GM19455 (cell line): ENCODE data around the gene STC2.
"Not testable (repeated sequence)": the region's sequence is repeated elsewhere in the genome, so short reads cannot be mapped to it uniquely, and the experiment has no call there.

Experiments used
- ATAC-seq: cut with Tn5 transposase; IDR thresholded peaks from one replicate; pipeline ENCODE4 v1.9.1; 2021; ENCODE audit not compliant: unreplicated experiment

The STC2 gene

DNA sequence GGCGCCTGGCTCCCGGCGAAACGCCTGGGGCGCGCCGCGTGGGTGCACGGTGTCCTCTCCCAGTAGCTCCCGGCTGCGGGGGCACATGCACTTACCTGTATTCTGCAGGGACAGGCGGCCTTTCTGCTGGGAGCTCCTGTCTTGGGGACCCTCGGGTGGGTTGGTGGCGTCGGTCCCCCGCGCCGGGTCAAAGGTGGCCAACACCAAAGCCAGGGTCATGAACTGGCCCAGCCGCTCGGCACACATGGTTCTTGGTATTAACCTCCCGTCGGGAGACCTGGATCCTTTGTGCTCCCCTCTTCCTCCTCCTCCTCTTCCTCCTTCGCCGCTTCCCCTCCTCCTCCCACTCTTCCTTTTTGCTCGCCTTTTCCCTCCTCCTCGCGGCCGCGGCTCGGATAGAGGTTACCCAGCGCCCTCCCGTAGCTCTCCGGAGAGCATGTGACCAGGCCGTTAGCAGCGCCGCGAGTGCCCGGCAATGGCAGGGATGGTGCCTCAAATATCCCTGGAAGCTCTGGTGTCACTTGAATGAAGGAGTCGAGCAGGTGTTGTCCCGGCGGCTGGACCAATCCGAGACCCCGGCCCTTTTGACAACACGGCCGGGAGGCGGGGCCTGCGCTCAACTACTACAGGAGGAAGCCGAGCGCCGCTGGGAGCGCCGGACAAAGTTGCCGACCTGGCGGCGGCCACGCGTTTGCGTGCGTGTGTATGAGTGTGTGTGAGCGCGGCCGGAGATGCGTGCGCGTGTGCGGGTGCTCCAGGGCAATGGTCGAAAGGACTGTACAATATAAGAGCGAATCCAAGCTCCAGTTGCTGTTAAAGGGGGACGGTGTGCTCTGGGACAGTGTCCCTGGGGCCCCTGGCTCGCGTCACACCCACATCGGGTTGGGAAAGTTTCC, at the start of gene STC2:
STC2 (minus strand) TSS at position 467 of the 896 bp plus-strand sequence; CDS start at position 246, 221 bp downstream.
- ATAC-seq, result peak; percentile 52

GRCh38 chr5:173371400-173371799, 43.2 kb upstream of the STC2 start:
- ATAC-seq, result no peak

DNA sequence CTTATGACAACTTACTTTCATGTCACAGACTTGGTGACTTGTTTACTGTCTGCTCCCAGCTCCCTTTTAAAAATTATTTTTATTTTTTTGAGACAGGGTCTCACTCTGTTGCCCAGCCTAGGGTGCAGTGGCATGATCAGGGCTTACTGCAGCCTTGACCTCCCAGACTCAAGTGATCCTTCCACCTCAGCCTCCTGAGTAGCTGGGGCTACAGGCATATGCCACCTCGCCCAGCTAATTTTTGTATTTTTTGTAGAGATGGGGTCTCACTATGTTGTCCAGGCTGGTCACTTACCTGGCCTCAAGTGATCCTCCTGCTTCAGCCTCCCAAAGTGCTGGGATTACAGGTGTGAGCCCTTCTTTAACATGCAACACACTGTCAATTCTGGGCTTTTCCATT, 35.2 kb upstream of the STC2 start:
- ATAC-seq, result not testable (repeated sequence)

GRCh38 chr5:173355561-173355960, 27.3 kb upstream of the STC2 start:
- no peak for ATAC-seq

DNA sequence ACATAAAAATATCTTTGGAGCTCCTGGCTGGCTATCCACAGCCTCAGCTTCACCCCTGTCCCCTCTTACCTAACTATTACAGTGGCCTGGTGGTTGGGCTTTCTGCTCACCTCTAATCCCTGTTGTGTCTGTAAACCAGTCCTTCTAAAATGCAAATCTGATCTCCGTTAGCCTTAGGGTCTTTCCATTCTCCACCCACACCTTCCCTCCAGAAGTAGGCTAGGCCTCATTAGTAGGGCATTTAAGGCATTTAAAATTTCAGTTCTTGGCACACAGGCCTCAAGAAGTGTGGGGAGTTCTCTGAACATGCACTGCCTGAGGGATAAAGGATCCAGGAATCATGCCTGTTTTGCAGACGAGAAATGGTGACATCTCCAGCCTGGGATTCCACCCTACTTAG, 26.4 kb upstream of the STC2 start:
- no peak for ATAC-seq

DNA sequence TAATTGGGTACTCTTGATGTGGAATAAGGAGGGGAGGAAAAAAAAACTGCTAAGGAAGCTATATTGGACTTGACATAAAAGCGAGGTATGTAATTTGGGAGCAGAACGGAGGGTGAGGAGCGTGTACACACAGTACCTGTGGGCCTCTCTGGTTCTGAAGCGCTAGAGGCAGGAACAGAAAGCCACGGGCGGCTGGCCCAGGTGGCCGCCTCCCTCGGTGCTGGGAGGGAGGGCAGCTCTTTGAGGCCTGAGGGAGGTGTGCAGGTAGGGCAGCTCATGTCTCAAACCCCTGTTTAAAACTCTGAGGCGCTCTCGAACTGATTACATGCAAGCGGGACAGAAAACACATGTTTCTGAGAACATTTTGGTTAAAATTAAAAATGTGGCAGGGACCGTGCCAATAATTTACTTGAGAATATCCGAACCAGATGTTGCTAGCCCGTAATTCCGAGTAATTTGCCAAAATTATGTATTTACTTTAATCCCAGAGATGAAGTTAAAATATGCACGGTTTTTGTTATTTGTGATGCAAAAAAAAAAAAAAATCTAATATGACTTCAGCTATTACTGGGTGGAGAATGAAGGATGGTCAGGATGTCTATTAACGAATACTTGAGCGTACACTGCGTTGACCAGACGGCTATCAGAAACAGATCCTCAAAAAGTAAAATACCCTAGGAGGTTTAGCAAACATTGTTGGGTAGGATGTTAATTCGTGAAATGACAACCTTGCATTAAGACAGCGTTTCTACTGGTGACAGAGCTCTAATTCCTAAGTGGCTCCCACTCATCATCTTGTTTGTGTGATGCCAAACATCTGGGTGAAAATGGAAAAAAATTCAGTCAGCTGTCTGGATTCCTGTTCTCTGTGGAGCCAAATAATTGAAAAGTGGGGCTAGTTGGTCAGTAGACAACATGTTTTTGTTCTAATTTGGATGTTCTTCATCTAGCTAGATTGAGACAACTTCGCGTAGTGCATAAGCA, 24.4 kb upstream of the STC2 start:
- no peak for ATAC-seq

DNA sequence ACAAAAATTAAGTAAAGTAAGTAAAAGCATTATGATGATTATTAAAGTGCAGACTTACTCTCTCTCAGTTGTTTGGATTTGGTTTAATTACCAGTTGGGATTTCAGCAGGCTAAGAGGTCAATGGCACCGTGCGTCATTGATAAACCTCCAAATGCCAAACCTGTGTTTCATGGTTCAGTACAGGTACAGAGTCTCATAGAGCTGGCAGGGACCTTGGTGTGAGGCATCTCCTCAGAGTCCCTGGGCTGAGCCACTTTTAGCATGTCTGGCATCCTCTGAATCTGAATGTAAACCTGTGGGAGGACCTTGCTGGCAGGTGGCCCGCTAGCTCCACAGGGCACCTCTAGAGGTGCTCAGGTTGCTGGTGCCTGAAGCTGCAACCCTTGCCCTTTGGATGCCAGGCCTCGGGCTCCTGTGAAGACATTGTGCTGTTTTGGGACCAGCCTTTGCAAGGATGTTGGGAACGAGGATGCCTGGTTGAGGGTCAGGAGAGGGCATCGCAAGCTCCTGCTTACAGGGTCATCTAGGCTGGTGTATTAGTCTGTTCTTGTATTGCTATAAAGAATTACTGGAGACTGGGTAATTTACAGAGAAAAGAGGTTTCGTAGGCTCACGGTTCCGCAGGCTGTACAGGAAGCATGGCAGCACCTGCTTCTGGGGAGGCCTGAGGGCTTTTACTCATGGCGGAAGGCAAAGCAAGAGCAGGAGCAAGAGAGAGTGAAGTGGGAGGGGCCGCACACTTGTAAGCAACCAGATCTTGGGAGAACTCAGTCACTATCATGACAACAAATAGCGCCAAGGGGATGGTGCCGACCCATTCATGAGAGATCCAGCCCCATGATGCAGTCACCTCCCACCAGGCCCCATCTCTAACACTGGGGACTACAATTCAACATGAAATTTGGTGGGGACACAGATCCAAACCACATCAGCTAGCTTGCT, 14.9 kb upstream of the STC2 start:
- no peak for ATAC-seq

DNA sequence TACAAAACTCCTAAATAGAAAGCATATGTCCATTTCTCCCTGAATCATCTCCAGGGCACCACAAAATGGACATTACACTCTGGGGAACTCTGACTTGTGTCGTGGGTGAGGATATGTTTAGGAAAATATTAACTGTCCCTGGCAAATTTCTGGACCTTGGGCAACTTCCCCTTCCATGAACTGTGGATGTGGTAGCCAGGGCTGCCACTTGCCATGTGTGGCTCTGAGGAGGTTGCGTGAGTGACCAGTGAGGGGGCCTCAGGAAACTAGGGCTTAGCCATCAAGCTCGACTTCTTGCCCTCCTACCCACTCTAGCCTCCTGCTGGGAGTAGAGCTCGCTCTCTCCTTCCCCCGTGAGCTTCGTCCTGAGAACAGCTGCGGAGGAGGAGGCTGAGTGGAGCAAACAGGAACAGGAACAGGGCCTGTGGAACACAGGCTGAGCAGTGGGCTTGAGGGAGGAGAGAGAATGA, 13.8 kb upstream of the STC2 start:
- ATAC-seq, result no peak

DNA sequence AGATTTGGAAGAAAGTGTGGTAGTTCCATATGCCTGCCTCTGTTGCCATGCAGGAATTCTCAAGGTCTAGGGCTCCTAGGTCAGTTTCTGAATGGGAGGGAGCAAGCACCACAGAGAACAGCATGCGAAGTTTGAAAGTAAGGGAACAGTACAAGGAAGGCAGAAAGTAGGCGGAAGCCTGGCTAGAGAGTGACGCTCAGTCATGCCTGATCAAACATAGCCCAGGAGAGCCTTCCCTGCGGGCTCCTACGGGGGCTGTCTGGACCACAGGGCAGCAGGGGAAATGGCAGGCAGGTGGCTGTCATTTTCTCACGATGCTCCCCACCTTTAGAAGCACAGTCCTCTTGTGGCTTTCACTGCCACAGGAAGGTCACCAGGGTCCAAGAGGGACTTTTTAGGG, 12.8 kb upstream of the STC2 start:
- no peak for ATAC-seq

GRCh38 chr5:173340451-173340850, 12.2 kb upstream of the STC2 start:
- ATAC-seq, result no peak

GRCh38 chr5:173339286-173339685, 11.1 kb upstream of the STC2 start:
- ATAC-seq, result no peak

DNA sequence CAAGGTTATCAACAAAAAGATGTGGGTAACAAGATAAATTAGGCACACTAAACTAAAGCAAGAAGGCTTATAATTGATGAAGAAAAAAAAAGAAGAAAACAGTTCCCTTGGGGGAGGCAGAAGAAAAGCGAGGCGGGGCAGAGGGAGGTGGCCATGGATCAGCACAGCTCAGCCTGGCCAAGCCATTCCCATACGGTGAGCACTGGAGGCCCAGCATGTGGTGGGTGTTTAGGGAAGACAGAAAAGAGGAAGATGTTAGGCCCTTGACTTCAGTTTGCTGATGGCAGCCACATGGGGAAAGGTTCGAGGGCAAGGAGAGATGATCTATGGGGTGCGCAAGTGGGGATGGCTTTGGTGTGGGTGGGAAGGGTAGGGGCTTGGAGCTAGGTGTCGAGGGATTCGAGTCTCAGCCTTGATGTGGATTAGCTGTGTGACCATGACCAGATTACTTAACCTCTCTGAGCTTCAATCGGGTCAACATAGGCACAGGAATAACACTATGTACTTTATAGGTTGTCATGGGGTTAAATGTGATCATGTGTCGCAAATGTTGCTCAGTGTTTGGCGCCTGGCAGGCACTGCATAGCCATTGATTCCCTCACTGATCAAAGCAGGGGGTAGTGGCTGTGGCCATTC, 10.3 kb upstream of the STC2 start:
- no peak for ATAC-seq

DNA sequence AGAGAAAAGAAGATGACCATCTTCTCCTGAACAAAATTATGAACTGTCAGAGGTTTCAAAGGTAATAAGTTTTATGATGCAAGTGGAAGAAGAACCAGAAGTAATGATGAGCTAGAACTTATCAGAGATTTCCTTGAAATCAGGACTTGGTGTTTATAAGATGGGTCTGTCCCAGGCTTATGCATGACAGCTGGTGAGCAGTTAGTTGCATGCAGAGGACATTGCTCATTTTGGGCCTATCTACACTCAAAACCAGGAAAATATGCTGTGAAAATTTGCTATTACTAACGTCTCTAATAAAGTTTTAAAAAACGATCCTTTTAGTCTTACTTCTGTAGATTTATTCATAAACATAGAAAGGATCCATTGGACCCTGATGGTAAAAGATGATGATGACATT, 6.6 kb upstream of the STC2 start:
- ATAC-seq, result no peak

- ATAC-seq, result no peak
These were observed 5.9 kb upstream of the STC2 start for GRCh38 chr5:173333925-173334661.

- ATAC-seq, result peak; percentile 70
These were observed 3.8 kb upstream of the STC2 start for GRCh38 chr5:173331956-173332479.

DNA sequence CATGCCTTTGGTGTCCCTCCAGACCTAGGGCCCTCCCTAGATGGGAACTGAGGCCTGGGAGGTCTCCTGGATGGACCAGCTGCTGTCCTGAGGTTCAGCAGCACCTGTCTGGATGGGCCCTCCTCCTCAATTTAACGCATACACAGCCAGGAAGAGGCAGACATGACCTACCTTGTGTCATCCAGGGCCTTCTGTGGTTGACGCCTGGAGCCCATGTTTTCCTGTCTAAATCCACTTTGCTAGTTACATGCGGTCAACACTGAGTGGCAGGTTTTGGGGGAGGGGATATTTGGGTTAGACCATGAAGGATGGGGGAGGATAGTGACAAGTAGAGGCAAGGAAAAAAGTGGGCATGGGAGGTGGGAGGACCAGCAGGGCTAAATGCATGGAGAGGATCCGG, 3.1 kb upstream of the STC2 start:
- no peak for ATAC-seq

DNA sequence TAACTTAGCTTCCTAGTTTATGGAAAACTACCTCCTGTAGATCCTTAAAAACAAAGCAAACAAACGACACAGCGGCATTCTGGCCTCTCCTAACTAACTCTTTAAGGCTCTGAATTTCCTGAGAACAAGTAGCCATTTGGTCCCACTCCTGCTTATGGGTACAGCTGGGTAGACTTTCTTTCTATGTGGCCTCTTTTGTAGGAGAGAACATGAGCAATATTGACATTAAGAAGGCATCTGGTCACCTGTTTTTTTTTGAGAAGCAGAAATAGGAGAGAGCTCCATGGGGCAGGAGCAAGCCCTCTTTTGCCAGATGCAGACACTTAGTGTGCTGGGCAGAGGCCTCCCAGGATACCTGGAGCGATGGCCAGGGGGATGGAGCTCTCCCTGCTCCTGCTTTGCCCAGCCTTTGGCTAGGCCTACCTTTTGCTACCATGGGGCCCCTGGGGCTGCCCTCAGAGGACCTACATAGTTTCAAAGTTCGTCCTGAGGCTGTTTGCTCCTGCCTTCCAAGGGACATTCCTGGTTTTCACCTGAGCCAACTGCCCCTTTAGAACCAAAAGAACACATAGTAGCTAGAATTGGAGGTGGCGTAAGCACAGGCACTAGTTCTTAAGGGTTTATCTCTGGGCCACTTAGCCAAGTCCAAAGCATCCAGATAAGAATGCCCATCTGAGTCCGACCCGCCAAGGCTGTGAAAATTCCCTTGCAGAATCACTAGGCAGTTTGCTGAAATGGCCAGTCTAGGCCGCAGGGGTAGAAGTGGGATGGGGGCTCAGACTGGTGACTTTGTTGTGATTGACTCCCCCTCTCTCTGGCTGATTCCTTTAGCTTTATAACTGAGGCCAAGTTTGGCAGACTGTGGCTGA, 2.4 kb upstream of the STC2 start:
- ATAC-seq, result no peak
